GM18873 (cell line): ENCODE results near the gene HIKESHI.
"Not testable (repeated sequence)": the region's sequence is repeated elsewhere in the genome, so short reads cannot be mapped to it uniquely, and the experiment has no call there.

Experiments used
- ATAC-seq: cut with Tn5 transposase; IDR thresholded peaks from one replicate; pipeline ENCODE4 v1.9.1; 2021; ENCODE audit warnings: mild to moderate bottlenecking, moderate library complexity, moderate number of reproducible peaks; ENCODE audit not compliant: unreplicated experiment, low FRiP score

HIKESHI gene, protein sequence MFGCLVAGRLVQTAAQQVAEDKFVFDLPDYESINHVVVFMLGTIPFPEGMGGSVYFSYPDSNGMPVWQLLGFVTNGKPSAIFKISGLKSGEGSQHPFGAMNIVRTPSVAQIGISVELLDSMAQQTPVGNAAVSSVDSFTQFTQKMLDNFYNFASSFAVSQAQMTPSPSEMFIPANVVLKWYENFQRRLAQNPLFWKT

DNA sequence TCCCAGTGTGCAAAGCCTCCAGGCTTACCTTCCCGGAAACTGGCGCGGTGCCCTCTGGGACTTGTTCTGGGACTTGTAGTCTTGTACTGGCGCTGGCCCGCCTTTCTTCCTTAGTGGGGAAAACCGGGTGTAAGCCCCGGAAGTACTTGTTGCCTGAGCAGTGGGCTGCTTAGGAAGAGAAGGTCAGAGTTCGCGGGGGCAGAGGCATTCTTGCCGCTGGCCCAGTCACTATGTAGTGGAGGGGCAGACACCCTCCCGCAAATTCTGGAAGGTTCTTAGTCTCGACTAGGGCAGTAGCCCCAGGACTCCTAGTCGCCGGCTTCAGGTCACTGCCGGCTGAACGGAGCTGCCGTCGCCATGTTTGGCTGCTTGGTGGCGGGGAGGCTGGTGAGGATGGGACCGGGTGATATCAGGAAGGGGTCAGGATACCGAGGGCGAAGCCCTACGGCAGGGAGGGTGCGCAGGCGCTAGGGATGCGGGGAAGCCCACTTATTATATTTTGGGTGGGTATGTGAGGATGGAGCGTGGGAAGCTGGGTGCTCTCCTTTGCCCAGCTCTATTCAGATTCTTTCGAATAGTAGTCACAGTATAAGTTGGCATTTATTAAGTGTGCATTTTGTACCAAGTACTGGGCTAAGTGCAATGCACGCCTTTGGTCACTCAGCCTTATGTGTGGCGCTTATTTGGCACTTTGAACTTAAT lies at the start of gene HIKESHI:
Gene HIKESHI, plus strand, starts transcription at position 149 of the 702 bp plus-strand sequence. Its CDS starts 209 bp downstream, at position 358.
- peak; percentile 97 for ATAC-seq

DNA sequence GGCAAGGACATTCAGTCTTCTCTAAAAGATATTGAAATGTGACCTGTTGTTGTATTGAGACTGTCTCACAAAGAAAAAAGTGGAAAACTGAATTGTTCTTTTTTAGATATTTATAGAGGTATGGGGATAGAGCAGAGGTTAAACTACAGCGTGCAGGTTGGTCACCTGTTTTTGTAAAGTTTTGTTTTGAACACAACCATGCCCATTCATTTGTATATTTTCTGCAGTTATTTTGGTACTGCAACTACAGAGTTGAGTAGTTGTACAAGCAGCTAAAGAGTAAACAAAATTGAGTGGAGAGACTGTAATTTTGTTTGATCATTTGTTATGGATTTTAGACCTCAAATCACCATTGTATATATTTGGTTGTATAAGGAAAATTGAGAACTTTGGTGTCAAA lies 46.1 kb upstream of the HIKESHI start:
- ATAC-seq: peak; percentile 89

DNA sequence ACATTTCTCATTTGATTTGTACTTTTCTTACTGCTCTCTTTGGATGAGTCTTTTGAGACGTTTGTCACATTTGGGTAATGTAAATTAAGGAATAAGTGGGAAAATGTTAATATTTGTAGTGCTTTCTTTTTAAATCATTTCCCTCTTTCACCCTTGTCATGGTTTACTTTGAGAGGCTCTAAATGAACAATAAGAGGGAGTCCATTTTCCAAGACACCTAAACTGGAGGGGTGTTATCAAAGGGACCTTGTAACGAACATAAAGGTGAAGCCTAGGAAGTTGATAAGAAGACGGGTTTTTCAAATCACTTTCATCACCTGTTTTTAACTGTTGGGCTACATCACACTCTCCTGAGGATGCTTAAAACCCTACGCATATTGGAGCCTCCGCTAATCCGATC lies 45.4 kb upstream of the HIKESHI start:
- ATAC-seq: no peak

DNA sequence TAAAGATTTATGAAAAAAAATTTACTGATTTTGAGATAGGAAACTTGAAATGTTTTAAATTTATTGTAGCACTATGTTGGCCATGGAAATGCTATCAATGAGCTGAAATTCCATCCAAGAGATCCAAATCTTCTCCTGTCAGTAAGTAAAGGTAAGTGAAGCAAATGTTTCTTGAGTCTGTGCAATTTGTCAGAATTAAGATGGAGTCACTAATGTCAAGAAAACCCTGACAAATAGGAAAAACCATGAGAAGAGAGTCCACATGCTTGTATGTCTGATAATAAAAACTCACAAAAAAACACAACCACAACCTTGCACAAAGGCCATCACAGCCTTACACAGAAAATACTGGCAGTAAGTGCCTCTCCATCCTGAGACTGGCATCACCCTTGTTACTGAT lies 44.6 kb upstream of the HIKESHI start:
- no peak for ATAC-seq

DNA sequence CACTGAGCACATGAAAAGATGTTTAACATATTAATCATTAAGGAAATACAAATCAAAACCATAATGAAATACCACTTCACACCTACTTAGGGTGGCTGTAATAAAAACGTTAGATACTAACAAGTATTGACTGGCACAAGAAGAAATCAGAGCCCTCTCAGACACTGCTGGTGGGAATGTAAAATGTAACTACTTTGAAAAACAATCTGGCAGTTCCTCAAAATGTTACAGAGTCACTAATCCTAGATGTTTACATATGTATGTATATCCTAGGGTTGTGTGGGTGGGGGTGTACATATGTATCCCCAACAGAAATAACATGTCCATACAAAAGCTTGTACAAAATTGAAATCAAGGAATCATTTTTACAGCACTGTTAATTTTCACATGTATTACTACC lies 42.3 kb upstream of the HIKESHI start:
- ATAC-seq: no peak

DNA sequence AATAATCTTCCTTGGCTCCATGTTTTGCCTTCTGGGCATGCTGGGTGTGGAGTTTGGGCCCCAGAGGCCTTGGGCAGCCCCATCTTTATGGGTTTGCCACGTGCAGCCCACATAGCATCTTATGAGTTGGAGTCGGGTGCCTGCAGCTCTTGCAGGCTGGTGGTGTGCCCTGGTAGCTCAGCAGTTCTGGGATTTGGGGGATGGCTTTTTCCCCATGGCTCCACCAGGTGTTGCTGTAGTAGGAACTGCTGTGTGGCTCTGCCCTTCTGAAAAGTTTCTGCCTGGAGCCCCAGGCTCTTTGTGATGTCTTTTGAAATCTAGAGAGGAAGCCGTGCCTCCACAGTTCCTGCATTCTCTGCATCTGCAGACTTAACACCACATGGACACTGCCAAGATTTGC lies 40.7 kb upstream of the HIKESHI start:
- no peak for ATAC-seq

DNA sequence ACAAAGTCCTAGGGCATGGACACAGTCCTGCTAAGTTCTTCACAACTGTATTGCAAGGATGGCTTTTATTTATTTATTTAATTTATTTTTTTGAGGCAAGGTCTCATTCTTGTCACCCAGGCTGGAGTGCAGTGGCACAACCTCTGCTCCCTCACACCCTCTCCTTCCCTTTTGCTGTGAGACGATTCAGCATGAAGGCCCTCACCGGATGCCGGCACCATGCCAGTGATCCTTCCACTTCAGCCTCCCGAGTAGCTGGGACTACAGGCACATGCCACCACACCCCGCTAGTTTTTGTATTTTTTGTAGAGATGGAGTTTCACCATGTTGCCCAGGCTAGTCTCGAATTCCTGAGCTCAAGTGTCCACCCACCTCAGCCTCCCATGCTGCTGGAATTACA lies 39.7 kb upstream of the HIKESHI start:
- no peak for ATAC-seq

DNA sequence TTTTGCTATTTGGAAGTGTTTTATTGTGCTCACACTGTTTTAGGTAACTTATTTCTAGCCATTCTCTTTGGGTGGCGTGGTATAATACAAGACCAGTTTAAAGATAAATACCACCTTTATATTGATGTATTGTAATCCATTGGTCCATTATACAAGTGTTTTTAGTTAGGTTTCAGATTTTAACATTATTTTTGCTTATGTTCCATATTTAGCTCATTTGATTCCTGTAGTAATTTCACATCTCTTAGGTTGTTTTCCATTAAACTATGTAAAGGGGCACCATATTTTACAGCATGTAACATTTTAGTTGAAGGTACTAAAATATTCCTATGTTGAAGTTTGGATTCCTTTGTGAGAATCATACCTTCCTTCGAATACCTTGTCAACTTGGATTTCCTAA lies 37.4 kb upstream of the HIKESHI start:
- ATAC-seq: no peak

DNA sequence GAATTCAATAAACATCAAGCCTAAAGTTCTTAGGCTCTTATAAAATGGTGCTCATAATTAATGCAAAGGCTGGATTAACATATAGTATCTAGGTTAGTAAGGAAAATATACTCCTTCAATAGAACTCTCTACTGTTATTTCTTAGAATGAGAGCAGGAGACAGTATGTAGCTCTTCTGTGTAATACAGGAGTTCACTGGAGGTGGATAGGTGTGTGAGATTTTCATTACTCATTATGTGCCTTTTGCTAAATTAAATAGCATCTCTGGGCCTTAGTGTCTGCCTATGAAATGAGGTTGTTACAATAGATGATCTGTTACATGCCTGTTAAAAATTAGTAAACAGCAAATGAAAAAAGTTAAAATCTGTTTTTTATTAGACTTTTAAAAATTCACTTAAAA lies 36.8 kb upstream of the HIKESHI start:
- no peak for ATAC-seq

DNA sequence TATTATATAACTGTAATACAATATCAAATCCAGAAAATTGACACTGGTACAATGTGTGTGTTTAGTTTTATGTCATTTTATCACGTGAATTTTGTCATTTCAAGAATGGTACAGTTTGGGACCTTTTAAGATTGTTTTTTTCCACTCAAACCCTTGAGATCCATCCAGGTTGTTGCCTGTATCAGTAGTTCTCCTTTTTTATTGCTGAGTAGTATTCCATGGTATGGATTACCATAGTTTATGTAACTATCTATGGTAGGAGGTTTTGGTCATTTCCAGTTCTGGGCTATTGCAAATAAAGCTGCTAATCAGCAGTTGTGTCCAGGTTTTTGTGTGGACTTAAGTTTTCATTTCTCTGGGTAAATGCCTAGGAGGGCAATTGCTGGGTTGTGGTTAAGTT lies 32.4 kb upstream of the HIKESHI start:
- ATAC-seq: no peak

DNA sequence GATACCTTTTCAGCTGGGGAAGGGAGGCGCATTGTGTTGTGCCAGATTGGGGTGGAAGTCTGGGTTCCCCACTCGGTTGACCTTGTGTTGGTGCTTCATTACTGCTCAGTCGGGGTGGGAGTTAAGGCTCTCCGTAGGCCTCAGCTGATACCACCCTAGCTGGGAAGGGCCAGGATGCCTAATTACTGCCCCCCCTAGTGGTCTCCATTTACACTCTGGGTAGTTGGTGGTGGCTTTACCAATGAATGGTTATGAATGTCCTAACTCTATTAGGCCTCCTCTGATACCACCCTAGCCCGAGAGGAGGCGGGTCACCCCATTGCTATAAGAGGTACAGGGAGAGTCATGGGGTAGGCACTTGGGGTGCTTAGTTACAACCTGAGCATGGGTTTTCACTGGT lies 27.5 kb upstream of the HIKESHI start:
- no peak for ATAC-seq

DNA sequence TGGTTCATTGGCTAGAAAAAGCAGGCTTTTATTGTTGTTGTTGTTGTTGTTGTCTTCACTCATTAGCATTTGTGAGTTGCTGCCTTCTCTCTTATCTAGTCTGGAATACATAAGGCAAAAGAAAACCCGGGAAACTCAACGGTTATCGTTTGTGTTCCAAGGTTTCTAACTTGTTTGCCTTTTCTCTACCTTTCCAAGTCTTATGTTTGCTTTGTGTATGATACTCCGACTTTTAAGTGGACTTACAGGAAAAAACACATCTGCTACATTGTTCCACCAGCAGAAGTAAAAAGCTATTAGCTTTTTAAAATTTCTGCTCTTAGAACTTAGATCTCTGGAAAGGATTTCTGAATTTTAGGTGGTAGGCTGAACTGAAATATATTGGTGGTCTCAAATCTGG lies 27.0 kb upstream of the HIKESHI start:
- ATAC-seq: no peak

DNA sequence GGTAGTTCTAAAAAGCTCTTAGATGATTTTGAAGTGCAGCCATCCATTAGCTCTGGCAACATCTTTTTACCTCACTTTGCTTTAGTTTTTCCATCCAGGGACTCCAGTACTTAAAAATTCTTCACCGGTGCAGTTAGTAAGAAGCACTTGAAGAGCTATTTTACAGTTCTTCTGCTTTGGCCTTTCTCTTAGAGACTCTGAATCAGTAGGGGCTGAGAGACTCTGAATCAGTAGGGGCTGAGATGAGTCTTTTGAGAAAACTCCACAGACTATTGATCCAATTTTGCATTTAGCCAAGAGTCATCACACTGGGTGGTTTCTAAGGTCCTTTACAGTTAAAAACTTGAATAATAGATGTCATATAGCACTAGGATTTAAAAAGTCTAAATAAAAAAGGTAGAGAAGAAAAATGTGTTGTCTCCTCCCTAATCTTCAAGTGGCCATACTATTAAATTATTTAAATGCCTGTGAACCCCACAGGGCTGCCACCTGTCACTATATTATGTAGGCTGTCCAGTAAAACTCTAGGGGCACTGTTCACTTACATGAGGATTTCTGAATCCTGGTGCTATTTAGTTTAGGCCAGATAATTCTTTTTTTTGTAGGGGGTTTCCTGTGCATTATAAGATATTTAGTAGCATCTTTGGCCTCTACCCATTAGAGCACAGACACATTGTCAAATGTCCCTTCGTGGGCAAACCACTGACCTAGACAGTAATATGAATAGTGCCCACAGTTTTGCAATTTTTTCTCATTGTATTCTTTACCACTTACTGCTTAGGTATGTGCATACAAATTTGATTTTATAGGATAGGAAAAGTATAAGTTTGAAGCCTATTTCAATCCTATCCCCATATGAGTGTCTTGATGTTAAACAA lies 26.3 kb upstream of the HIKESHI start:
- no peak for ATAC-seq

DNA sequence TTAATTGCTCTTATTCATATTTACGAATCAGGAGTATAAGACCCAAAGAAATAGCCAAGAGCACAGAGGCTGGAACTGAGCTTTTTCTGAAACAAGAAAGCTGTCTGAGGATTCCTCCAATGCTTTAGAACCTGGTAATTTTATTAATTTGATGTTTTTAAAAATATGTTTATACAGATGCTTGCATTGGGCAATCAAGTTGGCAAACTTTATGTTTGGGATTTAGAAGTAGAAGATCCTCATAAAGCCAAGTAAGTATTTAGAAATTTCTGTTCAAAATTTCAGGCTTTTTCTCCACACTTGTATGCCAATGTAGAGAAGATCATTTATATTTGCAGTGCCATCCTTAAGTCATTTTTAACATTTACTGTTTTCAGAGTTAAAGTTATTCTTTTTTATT lies 24.3 kb upstream of the HIKESHI start:
- no peak for ATAC-seq

DNA sequence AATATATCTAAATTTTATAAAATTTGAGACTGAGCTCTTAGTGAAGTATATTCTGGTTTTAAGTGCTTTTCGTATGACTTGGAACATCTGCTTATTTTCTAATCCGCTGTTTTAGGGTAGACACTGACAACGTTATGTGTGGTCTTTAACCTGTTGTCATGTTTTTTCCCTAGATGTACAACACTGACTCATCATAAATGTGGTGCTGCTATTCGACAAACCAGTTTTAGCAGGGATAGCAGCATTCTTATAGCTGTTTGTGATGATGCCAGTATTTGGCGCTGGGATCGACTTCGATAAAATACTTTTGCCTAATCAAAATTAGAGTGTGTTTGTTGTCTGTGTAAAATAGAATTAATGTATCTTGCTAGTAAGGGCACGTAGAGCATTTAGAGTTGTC lies 23.8 kb upstream of the HIKESHI start:
- ATAC-seq: no peak

DNA sequence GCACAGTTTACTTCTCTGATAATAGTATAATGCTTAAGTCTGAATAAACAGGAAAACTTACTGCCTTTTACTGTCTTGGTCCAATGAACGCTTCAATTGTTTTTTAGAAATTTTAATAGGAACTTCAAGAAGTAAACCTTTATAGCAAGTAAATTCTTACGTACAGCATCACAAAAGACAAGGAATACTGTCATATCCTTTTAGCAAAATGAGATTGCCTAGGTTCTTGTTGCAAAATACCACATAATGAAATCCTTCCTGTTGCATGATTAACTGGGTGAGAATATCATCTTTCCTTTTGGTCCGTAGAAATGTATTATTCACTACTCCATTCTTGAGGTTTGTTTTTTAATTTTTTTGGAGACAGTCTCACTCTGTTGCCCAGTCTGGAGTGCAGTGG lies 22.3 kb upstream of the HIKESHI start:
- no peak for ATAC-seq

DNA sequence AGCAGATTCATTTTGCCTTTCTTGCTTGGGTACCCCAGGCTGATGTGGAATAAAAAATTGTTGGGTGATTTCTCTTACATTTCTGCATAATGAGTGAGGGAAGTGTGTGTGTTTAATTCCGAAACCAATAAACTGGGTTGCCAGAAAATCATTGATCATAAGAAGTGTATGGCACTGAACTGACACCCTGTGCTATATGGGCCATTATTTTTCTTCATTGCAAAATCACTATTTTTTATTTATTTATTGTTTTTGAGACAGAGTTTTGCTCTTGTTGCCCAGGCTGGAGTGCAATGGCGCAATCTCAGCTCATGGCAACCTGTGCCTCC lies 14.6 kb upstream of the HIKESHI start:
- no peak for ATAC-seq

DNA sequence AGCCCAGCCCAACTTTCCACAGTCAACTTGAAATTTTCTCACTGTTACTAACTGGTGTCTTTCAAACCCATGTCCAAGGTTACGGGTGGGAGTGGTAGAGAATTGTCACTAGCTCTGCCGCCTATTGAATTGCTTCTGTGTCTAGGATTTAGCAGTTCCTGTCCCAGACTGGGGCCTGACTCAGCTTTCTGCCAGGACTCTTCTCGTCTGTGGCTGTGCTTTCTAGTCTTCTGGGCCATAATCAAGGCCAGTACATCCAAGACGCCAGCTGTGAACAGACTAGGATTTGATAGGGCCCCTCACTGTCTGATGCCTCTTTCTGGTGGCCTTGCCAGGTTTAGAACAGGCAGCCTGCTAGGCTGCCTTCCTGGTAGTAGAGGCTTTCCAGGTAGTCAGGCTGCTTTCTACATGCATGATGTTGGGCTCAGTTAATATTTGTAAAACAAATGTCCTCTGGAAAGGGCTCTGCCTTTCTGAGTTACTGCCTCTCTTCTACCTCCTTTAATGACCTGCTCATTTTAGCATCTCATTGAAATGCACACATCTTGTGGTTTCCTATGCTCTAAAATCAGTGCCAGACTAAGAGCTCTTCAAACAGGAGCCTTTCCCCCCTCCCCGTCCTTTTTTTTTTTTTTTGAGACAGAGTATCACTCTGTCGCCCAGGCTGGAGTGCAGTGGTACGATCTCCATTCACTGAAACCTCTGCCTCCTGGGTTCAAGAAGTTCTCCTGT lies 13.1 kb upstream of the HIKESHI start:
- ATAC-seq: no peak

DNA sequence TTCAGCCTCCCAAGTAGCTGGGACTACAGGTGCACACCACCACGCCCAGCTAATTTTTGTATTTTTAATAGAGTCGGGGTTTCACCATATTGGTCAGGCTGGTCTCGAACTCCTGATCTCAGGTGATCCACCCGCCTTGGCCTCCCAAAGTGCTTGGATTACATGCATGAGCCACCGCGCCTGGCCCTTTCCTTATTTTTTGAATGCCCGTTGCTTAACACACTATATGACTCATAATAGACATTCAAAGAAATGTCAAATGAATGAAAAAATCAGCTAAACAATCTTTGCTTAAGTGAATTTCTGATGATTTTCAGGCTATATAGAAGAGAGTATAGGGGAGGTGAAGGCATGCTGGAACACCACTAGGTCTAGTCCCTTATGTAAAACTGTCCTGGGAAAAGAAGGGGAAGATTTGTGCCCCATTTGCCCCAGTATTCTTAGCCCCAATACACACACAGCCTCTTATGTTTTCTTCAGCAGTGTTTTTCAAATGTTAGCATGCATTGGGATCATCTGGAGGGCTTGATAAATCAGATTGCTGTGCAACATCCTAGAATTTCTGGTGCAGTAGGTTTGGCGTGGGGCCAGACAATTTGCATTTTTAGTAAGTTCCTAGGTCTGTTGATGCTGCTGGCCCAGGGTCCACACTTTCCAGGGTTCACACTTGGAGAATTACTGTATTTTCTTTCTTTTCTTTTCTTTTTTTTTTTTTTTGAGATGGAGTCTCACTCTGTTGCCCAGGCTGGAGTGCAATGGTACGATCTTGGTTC lies 12.3 kb upstream of the HIKESHI start:
- not testable (repeated sequence) for ATAC-seq
